HepG2 (cell line): ENCODE measurements around the gene IKZF4. TPM values are rescaled to one million over a fixed set of nuclear protein-coding genes. Genes with fewer than 3 reads are reported as not detected.

Experiments
- ASH2L ChIP-seq: fragments of 300-600, 200-600 bp; sonication (generic); IDR thresholded peaks from 2 replicates; pipeline ENCODE4 v1.7.0; 2017; ENCODE audit warnings: low read depth, mild to moderate bottlenecking, moderate library complexity, mixed read lengths, low read length; ENCODE audit not compliant: insufficient read length
- DNMT1 ChIP-seq: sonication (generic); formaldehyde crosslinking; IDR thresholded peaks from 2 replicates; pipeline ENCODE4 v1.5.1; 2020; ENCODE audit warnings: mild to moderate bottlenecking, missing genetic modification reagents
- ELF4 ChIP-seq: sonication (generic); formaldehyde crosslinking; IDR thresholded peaks from 2 replicates; pipeline ENCODE4 v1.5.0; 2020; ENCODE audit warnings: missing genetic modification reagents, mild to moderate bottlenecking, moderate library complexity, borderline replicate concordance
- FLYWCH1 ChIP-seq: sonication (generic); formaldehyde crosslinking; IDR thresholded peaks from 2 replicates; pipeline ENCODE4 v1.8.1; 2023; ENCODE audit warnings: mild to moderate bottlenecking, missing genetic modification reagents
- HNRNPLL ChIP-seq: fragments of 200-400 bp; formaldehyde crosslinking; IDR thresholded peaks from 2 replicates; pipeline ENCODE4 v1.6.1; 2017; ENCODE audit warnings: mild to moderate bottlenecking, low read depth, low read length; ENCODE audit not compliant: poor library complexity, severe bottlenecking
- ISL2 ChIP-seq: sonication (generic); formaldehyde crosslinking; IDR thresholded peaks from 2 replicates; pipeline ENCODE4 v1.5.0; 2020; ENCODE audit warnings: missing genetic modification reagents
- KDM4B ChIP-seq: sonication (generic); formaldehyde crosslinking; IDR thresholded peaks from 2 replicates; pipeline ENCODE4 v1.4.0; 2020; ENCODE audit warnings: missing genetic modification reagents
- MAZ ChIP-seq, 2 experiments: sonication (generic) in 1 of 2; formaldehyde crosslinking in 1 of 2; IDR thresholded peaks; 2 replicates each; pipeline versions ENCODE4 v1.5.0 to v1.6.1; 2012 to 2020; ENCODE audit warnings: low read depth in 2 of 2, mild to moderate bottlenecking in 2 of 2, borderline replicate concordance in 1 of 2, improper control_type of control experiment in 1 of 2, low read length in 1 of 2, missing genetic modification reagents in 1 of 2, moderate library complexity in 1 of 2
- MBNL3 ChIP-seq: fragments of 250-450 bp; sonication (Bioruptor Pico); conservative IDR thresholded peaks from 2 replicates; pipeline ENCODE4 v1.8.0; 2022; ENCODE audit warnings: mild to moderate bottlenecking, inconsistent platforms
- SP5 ChIP-seq: IDR thresholded peaks from 2 replicates; pipeline ENCODE4 v1.6.1; 2016; ENCODE audit warnings: low read depth, borderline replicate concordance
- TERF1 ChIP-seq: sonication (generic); formaldehyde crosslinking; IDR thresholded peaks from 2 replicates; pipeline ENCODE4 v1.8.0; 2022; ENCODE audit warnings: mild to moderate bottlenecking, missing genetic modification reagents, moderate library complexity
- U2AF2 ChIP-seq: fragments of 200-400 bp; formaldehyde crosslinking; IDR thresholded peaks from 2 replicates; pipeline ENCODE4 v1.6.1; 2017; ENCODE audit warnings: low read depth, mild to moderate bottlenecking, low read length
- ZFP90 ChIP-seq: sonication (generic); formaldehyde crosslinking; IDR thresholded peaks from 2 replicates; pipeline ENCODE4 v1.8.0; 2022; ENCODE audit warnings: missing genetic modification reagents, mild to moderate bottlenecking, inconsistent platforms, borderline replicate concordance
- ZNF160 ChIP-seq: sonication (generic); formaldehyde crosslinking; IDR thresholded peaks from 2 replicates; pipeline ENCODE4 v1.8.0; 2022; ENCODE audit warnings: mild to moderate bottlenecking, inconsistent platforms, missing genetic modification reagents
- ZNF224 ChIP-seq: sonication (generic); formaldehyde crosslinking; IDR thresholded peaks from 2 replicates; pipeline ENCODE4 v1.5.0; 2020; ENCODE audit warnings: mild to moderate bottlenecking, missing genetic modification reagents
- ZNF275 ChIP-seq: sonication (generic); formaldehyde crosslinking; IDR thresholded peaks from 2 replicates; pipeline ENCODE4 v1.8.0; 2022; ENCODE audit warnings: missing genetic modification reagents, mild to moderate bottlenecking, inconsistent platforms, borderline replicate concordance
- ZNF317 ChIP-seq: sonication (generic); formaldehyde crosslinking; IDR thresholded peaks from 2 replicates; pipeline ENCODE4 v1.5.0; 2020; ENCODE audit warnings: mild to moderate bottlenecking, missing genetic modification reagents
- ZNF770 ChIP-seq: sonication (generic); formaldehyde crosslinking; IDR thresholded peaks from 2 replicates; pipeline ENCODE4 v1.5.0; 2020; ENCODE audit warnings: mild to moderate bottlenecking, missing genetic modification reagents
- ZNF878 ChIP-seq: sonication (generic); formaldehyde crosslinking; IDR thresholded peaks from 2 replicates; pipeline ENCODE4 v1.8.1; 2023; ENCODE audit warnings: mild to moderate bottlenecking, missing genetic modification reagents, moderate library complexity
- polyA plus RNA-seq, 8 experiments: library from polyadenylated mRNA; depleted of rRNA in 3 of 8; stranded (reverse) in 7 of 8; unstranded in 1 of 8; fragments of >200 nt; fragmentation: Illumina TruSeq in 4 of 8; extraction: Trizol in 4 of 8; gene quantifications; 2 replicates each; pipeline versions ENCODE4 v1.2.1 to v1.2.3, GENCODE V29; 2011 to 2016; ENCODE audit warnings: low read depth in 4 of 8, missing spikeins in 1 of 8, mixed read lengths in 1 of 8; ENCODE audit not compliant: insufficient read depth in 1 of 8
- total RNA-seq, 5 experiments: library from RNA; depleted of rRNA; stranded (reverse); fragments of >200 nt; fragmentation: Illumina TruSeq; extraction: Trizol; gene quantifications; 2 replicates each; pipeline ENCODE4 v1.2.3, GENCODE V29; 2016; ENCODE audit warnings: low read depth in 1 of 5

IKZF4 gene
- total and polyA plus RNA-seq, 2 of the 13 experiments (the other 11 are each of a cell fraction or from before 2014, with no cell fraction given) = 0.58 to 2.2 TPM

GRCh38 chr12:56041552-56042429, 20.9 kb downstream of the IKZF4 start, which contains the start of gene RPS26 (continued):
- TF ChIP-seq MAZ (IDR thresholded peaks at IDR 0.05; ENCODE audit: borderline replicate concordance, low read depth, low read length) = peak; percentile 39; the same call in 1 of the 2 replicates
- peak; percentile 75; the same call in 1 of the 2 replicates for TF ChIP-seq MAZ (CRISPR knock-in tag; IDR thresholded peaks at IDR 0.05; ENCODE audit: low read depth)
- peak; percentile 99 for TF ChIP-seq ASH2L
- TF ChIP-seq ZFP90 (CRISPR knock-in tag) = peak; percentile 95
- TF ChIP-seq TERF1 (CRISPR knock-in tag) = no peak
- peak; percentile 87 for TF ChIP-seq ZNF160 (CRISPR knock-in tag)
- peak; percentile 70 for TF ChIP-seq KDM4B (CRISPR knock-in tag)
- peak; percentile 96; the same call in 1 of the 2 replicates for TF ChIP-seq ELF4
- peak; percentile 96 for TF ChIP-seq ZNF275 (CRISPR knock-in tag)
- peak; percentile 68 for TF ChIP-seq ZNF770 (CRISPR knock-in tag)
- TF ChIP-seq U2AF2 = peak; percentile 73; the same call in 1 of the 2 replicates
- peak; percentile 70; the same call in 1 of the 2 replicates for TF ChIP-seq ZNF878
- peak; percentile 83 for TF ChIP-seq HNRNPLL
- 0 out of 2 replicates have a peak, but pooled peaks have one; percentile 6 for TF ChIP-seq ZNF224
- peak; percentile 51; the same call in 1 of the 2 replicates for TF ChIP-seq SP5 (CRISPR knock-in tag)
- no peak for TF ChIP-seq FLYWCH1 (CRISPR knock-in tag)
- peak; percentile 78; the same call in 1 of the 2 replicates for TF ChIP-seq ZNF317 (CRISPR knock-in tag)
- TF ChIP-seq ISL2 (CRISPR knock-in tag) = peak; percentile 71; the same call in 1 of the 2 replicates
- TF ChIP-seq DNMT1 (CRISPR knock-in tag) = no peak
- peak; percentile 89; the same call in 1 of the 2 replicates for TF ChIP-seq MBNL3 (CRISPR knock-in tag)
